ENCODE data around the gene RAPGEF4. TPM values are rescaled to one million over a fixed set of nuclear protein-coding genes. Genes with fewer than 3 reads are reported as not detected.

RAPGEF4 gene
- total RNA-seq, 1 experiment from 2014 or later: 0.98 TPM

GRCh38 chr2:172947461-172948153, 212.0 kb downstream of the RAPGEF4 start:
- H3K27me3 Mint-ChIP-seq (ENCODE audit: insufficient read depth, unreplicated experiment): peaks cover 3% of the 10 kb centered on the region
- Histone ChIP-seq H3K4me1 (peaks cover 16% of the 10 kb centered on the region; the same call in 1 of the 2 replicates), H3K4me3 (ENCODE audit: low read depth, low read length) (no peak overlapping the region), H3K27me3 (replicated peaks; ENCODE audit: control insufficient read depth, insufficient read depth, low read length) (no peaks in the 10 kb centered on the region), H3K9me3 (no peaks in the 10 kb centered on the region), H3K36me3 (ENCODE audit: control insufficient read depth, insufficient read depth, low read length) (no peaks in the 10 kb centered on the region)
- BruUV-seq (replicated peaks): no TSS peak
- TF ChIP-seq CTCF (IDR thresholded peaks at IDR 0.05; ENCODE audit: insufficient read depth in 1 of 2, low read depth in 1 of 2, low read length in 1 of 2, severe bottlenecking in 1 of 2, unreplicated experiment in 1 of 2): no peak
- intact Hi-C loops (cut with micrococcal nuclease; ENCODE audit: unreplicated experiment): no loop called here
- POLR2A ChIA-PET: no interaction called here
- CTCF ChIA-PET: no interaction called here
- DNase-seq: no peak
- H3K27ac Mint-ChIP-seq (ENCODE audit: unreplicated experiment): no peak overlapping the region
- H3K4me1 Mint-ChIP-seq (ENCODE audit: low read depth, unreplicated experiment): peaks cover 28% of the 10 kb centered on the region
- H3K36me3 Mint-ChIP-seq (ENCODE audit: insufficient read depth, unreplicated experiment): no peaks in the 10 kb centered on the region
- H3K9me3 Mint-ChIP-seq (ENCODE audit: unreplicated experiment): no peaks in the 10 kb centered on the region
- H3K4me3 Mint-ChIP-seq (ENCODE audit: unreplicated experiment): no peak overlapping the region

- Mint-ChIP-seq H3K4me3 (ENCODE audit: unreplicated experiment) (no peak overlapping the region), H3K9me3 (ENCODE audit: unreplicated experiment) (no peaks in the 10 kb centered on the region), H3K4me1 (ENCODE audit: low read depth, unreplicated experiment) (peaks cover 19% of the 10 kb centered on the region), H3K36me3 (ENCODE audit: insufficient read depth, unreplicated experiment) (no peaks in the 10 kb centered on the region), H3K27ac (ENCODE audit: unreplicated experiment) (no peak overlapping the region), H3K27me3 (ENCODE audit: insufficient read depth, unreplicated experiment) (peaks cover 3% of the 10 kb centered on the region)
- BruUV-seq (replicated peaks): no TSS peak
- Histone ChIP-seq H3K4me1 (peaks cover 12% of the 10 kb centered on the region; the same call in 1 of the 2 replicates), H3K9me3 (no peaks in the 10 kb centered on the region), H3K27me3 (replicated peaks; ENCODE audit: control insufficient read depth, insufficient read depth, low read length) (no peaks in the 10 kb centered on the region), H3K4me3 (ENCODE audit: low read depth, low read length) (no peak overlapping the region), H3K36me3 (ENCODE audit: control insufficient read depth, insufficient read depth, low read length) (no peaks in the 10 kb centered on the region)
- intact Hi-C loops (cut with micrococcal nuclease; ENCODE audit: unreplicated experiment): no loop called here
- CTCF ChIA-PET: no interaction called here
- DNase-seq: no peak
- TF ChIP-seq CTCF (IDR thresholded peaks at IDR 0.05; ENCODE audit: insufficient read depth in 1 of 2, low read depth in 1 of 2, low read length in 1 of 2, severe bottlenecking in 1 of 2, unreplicated experiment in 1 of 2): no peak
- POLR2A ChIA-PET: no interaction called here
Measured at GRCh38 chr2:172949522-172949921, 213.9 kb downstream of the RAPGEF4 start.

GRCh38 chr2:172950565-172950964, 214.9 kb downstream of the RAPGEF4 start:
- ChIA-PET POLR2A (no interaction called here), CTCF (no interaction called here)
- Mint-ChIP-seq H3K9me3 (ENCODE audit: unreplicated experiment) (no peaks in the 10 kb centered on the region), H3K27ac (ENCODE audit: unreplicated experiment) (no peak overlapping the region), H3K4me1 (ENCODE audit: low read depth, unreplicated experiment) (peaks cover 13% of the 10 kb centered on the region), H3K4me3 (ENCODE audit: unreplicated experiment) (no peak overlapping the region), H3K36me3 (ENCODE audit: insufficient read depth, unreplicated experiment) (no peaks in the 10 kb centered on the region), H3K27me3 (ENCODE audit: insufficient read depth, unreplicated experiment) (peaks cover 3% of the 10 kb centered on the region)
- no peak for DNase-seq
- no peaks in the 10 kb centered on the region for H3K36me3 ChIP-seq (ENCODE audit: control insufficient read depth, insufficient read depth, low read length)
- H3K9me3 ChIP-seq: no peaks in the 10 kb centered on the region
- peaks cover 3% of the 10 kb centered on the region; the same call in 1 of the 2 replicates for H3K4me1 ChIP-seq
- no TSS peak for BruUV-seq (replicated peaks)
- intact Hi-C loops (cut with micrococcal nuclease; ENCODE audit: unreplicated experiment): no loop called here
- H3K4me3 ChIP-seq (ENCODE audit: low read depth, low read length): no peak overlapping the region
- H3K27me3 ChIP-seq (replicated peaks; ENCODE audit: control insufficient read depth, insufficient read depth, low read length): no peaks in the 10 kb centered on the region
- TF ChIP-seq CTCF (IDR thresholded peaks at IDR 0.05; ENCODE audit: insufficient read depth in 1 of 2, low read depth in 1 of 2, low read length in 1 of 2, severe bottlenecking in 1 of 2, unreplicated experiment in 1 of 2): no peak
